Suppressor macrophage (primary cell): Measurements from ENCODE around the gene EXOC3L1.

Experiments
- DNase-seq, 4 experiments: peaks; one replicate each; pipeline ENCODE4 v3.0.0-alpha.2; 2020 to 2022

Gene EXOC3L1

DNA sequence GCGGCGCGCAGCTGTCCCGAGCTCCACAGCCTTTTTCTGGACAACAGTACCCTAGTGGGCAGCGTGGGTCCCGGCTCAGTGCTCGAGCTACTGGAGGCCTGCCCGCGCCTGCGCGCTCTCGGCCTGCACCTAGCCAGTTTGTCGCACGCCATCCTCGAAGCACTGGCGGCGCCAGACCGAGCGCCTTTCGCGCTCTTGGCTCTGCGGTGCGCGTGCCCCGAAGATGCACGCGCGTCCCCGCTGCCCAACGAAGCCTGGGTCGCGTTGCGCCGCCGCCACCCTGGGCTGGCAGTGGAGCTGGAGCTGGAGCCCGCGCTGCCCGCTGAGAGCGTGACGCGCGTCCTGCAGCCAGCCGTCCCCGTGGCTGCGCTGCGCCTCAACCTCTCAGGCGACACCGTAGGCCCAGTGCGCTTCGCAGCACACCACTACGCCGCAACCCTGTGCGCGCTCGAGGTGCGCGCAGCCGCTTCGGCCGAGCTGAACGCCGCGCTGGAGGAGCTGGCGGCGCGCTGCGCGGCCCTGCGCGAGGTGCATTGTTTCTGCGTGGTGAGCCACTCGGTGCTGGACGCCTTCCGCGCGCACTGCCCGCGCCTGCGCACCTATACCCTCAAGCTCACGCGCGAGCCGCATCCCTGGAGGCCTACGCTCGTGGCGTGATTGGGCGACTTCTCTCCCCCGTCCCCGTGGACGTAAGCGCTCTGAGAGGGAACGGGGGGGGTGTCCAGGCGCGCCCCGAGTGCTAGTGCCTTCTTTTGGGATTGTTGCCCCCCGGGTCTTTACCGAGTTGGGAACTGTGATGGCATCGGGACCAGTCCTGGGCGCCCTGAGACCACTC is 26.6 kb downstream of the EXOC3L1 start:
- peak in 3 of 4 experiments; percentile 50 to 71 (median 60) for DNase-seq

DNA sequence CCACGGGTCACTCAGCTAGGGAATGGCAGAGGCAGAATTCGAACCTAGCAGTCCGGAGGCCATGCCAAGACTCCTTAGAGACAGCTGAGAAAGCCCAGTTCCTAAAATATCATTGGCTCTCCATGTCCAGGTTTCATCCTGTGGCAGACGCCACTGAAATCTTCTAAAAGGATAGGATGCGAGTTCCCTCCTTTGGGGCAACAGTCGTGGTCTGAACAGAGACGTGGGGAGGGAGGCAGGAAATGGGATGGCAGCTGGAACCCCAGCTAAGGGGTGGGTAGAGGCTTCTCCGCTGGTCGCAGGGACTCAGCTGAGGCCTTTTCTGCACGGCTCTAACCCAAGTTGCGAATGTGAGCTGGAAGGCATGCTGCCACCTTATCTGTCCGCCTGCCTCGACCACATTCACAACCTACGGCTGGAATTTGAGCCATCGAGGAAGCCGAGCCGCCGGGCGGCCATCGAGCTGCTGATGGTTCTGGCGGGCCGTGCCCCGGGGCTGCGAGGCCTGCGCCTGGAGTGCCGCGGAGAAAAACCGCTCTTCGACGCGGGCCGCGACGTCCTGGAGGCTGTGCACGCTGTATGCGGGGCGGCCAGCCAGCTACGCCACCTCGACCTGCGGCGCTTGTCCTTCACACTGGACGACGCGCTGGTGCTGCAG is 27.3 kb downstream of the EXOC3L1 start:
- DNase-seq, result peak in 3 of 4 experiments; percentile 51 to 56 (median 52)

DNA sequence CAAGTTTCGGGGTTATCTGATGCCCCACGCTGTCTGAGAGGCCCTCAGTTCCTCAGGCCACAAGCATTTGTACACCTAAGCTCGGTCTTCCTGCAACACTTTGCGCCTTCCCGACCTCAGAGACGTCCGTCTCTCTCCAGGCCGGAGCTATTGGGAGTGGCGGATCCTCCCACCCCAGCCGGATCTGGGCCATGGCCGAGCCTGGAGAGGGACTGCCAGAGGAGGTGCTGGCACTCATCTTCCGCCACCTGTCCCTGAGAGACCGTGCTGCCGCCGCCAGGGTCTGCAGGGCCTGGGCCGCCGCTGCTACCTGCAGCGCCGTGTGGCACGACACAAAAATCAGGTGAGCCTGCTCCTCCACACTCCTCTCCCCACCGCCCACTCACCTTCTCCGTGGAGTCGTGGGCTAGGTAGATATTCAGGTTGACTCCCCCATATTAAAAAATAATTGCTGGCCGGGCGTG is 28.3 kb downstream of the EXOC3L1 start:
- DNase-seq, result no peak

DNA sequence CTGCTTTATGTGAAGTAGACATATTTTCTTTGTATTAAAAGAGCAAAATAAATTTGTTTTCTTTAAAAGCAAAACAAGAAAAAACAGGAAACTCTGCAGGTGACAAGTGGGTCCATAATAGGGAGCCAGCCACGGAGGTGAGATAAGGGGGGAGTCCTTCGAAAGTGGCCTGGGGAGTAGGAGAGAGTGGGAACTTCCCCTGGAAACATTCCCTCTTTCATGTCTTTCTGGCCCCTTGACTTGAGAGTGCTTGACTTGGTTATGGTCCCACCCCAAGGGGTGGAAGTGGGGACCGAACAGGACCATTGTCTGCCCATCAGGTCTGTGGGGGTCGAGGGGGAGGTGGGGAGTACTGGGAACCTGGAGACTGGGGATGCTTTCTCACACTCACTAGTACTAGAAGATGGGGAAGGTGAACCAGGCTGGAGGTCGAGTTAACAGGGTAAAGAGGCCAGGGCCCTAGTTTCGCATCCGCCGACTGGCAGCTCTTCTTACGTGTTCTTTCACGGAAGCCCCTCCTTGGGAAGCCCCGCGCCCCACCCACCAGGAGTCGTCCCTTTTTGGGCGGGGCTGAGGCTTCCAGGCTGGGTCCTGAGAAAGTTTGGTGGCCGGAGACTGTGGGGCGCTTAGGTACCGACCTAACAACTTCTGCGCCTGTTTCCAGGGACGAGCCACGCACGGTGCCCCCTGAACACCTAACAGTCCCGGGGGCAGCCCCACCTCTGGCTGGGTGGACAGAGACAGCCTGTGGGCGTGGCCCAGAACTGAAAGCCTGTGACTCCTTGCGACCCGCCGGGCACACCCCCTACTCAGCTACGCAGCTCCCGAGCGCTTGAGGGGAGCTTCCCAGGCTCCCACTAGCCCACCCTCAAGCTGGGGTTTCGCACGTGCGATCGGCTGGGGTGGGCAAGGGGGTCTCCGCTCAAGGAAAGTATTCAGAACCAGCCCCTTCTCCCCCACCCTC is 31.0 kb downstream of the EXOC3L1 start:
- DNase-seq, result peak; percentile 42 to 77 (median 68)

DNA sequence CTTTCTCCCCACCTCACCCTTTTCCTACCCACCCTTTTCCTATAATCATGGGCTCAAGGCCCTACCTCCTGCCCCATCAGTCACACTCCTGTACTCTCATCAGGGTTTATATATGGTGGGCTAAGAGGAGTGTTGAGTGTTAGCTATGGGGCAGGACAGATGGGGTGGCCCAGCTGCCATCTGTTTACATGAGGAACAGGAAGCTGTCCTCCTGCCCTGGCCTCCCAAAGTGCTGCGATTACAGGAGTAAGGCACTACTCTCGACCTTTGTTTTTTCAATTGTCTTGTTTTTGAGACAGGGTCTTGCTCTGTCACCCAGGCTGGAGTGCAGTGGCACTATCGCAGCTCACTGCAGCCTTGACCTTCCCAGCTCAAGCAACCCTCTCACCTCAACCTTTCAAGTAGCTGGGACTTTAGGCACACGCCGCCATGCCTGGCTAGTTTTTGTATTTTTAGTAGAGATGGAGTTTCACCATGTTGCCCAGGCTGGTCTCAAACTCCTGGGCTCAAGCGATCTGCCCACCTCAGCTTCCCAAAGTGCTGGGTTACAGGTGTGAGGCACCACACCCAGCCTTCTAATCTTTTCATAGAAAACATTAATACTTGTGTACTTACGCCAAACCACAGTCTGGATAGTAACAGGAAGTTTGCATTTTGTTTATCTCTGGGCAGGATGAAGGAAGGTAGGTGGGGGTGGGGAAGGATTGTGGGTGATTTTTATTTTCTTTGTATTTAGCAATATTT is 31.9 kb downstream of the EXOC3L1 start:
- no peak for DNase-seq

DNA sequence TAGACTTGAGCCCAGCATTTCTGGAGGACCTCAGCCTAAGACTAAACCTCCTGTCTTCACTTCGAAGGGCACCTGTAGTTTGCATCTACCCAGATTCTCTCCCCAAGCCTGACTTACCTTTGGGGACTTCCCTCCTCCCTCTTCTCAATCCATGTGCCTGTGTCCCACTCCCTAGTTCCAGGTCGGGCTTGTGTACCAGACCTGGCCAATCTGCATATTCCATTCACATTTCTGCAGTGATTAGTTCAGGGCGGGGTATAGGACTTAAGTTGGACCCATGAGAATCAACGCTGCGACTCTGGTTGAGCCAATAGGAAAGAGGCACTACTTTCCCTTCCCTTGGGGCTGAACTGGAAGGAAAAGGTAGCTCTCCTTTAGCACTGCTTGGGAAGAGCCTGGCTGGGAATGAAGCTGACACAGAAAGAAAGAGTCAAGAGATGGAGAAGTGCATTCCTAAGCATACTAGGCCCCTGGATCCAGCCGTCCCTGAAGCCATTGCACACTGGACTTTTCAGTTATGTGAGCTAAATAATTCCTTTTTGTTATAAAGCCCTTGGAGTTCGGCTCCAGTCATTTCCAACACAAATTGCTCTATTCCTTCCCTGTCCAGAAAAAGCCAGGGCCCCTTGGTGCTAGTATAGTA is 32.7 kb downstream of the EXOC3L1 start:
- DNase-seq, result no peak

DNA sequence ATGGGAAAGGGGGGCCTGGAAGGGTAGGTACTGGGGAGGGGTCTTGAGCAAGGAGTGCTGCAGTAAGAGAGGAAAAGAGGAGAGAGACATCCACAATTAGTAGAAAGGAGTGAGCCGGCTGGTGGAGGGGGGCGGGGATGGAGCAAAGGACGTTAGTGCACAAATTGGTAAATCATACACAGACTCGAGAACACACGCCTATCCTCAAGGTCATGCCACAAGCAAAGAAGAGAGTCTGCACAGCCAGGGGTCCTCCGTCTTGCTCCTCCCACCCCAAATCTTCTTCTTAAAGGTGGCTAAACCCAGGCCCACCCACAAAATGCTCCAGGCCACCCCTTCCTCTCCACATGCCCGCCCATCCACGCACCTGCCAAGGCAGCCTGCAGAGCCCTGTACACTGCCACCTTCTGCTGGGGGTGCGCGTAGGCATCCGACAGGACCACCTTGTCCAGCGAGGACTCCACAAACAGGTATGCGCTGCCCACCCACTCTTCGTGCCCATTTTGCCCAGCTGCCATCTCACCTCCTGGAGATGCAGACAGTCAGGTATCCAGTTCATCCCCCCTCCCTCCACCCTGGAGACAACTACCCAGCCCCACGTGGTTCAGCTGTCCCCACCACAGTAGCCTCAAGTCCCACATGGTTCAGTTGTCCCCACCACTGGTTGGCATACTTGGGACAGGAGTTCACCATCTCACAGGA is 33.6 kb downstream of the EXOC3L1 start:
- no peak for DNase-seq

DNA sequence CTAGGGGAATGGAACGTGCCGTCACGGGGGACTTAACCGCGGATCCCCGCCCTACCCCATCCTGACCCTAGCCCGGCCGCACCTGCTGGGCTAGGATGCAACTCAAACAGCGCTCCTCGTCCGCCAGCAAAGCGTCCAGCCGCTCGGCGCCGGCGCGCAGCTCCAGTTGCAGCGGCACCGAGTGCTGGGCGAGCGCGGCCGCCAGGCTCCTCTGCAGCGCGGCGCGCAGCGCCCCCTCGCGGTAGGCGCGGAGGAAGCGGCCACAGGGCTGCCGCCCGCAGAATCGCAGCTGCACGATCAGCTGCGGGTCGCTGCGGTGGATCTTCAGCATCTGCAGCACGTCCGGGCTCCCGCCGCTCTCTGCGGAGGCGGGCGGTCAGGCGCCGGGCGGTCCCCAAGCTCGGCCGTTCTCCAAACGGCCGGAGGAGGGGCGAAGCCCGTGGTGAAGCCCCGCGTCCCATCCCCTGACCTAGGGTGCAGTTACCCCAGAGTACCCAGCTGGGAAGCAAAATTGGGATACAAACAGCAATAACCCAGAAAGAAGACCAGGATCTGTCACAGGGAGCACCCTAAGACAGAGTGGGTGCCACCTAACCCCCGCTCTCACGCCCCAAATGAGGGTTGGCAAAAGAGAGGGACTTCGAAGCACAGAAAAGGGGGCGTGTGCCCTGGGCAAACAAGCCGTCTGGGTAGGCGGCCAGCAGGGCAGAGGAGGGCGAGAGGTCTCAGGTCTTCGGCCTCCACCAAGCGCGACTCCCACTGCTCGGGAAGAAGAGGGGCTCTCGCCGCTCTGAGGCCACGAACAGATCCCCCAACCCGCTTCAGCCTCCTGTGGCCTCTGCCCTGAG is 34.4 kb downstream of the EXOC3L1 start:
- peak; percentile 82 to 94 (median 90) for DNase-seq

DNA sequence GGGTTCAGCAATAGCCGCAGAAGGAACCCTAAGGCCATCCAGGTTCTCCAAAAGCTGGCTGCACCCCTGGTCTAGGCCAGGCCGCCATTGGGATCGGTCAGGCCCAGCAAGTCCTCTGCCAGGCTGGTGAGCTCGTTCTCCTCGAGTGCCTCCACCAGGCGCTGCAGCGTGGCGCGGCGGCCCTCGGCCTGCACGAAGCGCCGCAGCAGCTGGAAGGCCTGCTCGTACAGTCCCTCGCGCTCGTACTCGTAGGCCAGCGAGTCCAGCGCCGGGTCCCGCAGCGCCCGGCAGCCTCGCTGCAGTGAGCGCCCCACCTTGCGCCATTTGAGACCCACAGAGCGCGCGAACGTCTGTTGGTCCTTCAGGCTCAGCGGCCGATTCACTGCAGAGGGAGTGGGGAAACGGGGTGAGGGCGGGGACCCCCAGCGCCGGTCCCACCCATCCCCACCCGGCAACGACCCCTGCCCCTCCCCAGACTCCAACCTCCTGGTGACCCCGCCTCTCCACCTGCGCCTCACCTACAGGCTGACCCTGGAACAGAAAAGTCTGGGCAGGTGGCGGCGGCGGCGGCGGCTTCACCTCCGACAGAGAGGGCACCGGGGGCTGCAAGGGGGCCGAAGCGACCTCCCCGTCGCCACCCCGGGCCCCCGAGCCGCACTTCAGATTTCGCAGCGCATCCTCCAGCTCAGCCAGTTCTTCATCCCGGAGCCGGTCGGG is 35.2 kb downstream of the EXOC3L1 start:
- DNase-seq, result no peak

DNA sequence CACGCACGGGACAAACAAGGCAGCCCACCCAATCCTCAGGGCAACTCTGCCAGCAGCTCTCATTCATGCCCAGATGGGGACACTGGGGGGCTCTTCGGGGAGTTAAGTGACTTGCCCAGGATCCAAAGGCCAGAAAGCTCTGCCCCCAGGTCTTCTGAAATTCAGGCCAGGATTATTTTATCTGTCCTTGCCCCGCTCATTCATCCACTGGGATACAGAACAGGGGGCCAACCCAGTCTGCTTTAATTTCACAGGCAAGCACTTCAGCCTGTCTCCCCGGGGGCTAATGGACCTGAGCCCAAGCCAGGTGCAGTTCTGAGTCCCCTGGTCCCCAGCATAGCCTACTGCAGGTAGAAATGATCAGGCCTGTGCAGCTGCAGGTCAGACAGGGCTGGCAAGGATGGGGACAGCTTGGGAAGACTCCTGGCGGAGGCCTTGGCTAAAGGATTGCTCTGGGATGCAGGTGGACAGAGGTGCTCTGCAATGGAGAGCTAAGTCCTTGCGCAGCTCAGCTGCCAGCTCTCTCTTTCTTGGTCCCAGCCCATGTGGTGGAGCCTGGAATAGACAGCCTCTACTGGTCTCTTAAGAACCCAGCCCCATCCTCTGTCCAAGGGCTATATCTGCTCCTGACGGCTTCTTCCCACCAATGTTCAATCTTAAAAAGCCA is 38.4 kb downstream of the EXOC3L1 start:
- peak in 1 of 4 experiments; percentile 17 for DNase-seq

DNA sequence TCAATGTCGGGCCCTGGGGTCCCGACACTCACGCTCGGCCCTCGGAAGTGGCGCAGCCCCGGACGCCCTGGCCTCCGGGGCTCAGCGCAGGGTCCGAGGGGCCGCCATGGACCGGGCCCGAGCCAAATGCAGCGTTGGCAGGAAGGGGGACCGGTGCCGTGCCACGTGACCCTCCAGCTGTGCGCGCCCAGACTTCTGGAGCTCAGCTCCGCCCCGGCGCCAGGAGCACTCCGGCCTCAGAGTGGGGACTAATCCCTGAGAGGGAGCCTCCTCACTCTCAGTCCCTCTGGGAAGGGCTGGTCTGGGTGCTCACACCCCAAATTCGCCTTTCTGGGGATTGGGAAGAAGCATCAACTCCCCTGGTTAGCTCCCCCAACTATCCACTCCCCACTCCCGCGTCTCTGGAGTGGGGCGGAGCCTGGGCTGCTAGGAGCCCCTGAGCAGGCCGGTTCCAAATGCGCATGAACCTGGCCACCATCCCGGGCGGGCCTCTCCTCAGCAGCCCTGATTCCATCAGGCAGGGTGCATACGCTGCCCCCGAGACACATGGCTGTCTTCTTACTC is 39.0 kb downstream of the EXOC3L1 start, which contains the start of gene B3GNT9:
TSS of gene B3GNT9 (minus strand) at position 166 of the 564 bp plus-strand sequence. CDS start 513 bp downstream, outside the sequence.
- peak in 3 of 4 experiments; percentile 38 to 53 (median 43) for DNase-seq

DNA sequence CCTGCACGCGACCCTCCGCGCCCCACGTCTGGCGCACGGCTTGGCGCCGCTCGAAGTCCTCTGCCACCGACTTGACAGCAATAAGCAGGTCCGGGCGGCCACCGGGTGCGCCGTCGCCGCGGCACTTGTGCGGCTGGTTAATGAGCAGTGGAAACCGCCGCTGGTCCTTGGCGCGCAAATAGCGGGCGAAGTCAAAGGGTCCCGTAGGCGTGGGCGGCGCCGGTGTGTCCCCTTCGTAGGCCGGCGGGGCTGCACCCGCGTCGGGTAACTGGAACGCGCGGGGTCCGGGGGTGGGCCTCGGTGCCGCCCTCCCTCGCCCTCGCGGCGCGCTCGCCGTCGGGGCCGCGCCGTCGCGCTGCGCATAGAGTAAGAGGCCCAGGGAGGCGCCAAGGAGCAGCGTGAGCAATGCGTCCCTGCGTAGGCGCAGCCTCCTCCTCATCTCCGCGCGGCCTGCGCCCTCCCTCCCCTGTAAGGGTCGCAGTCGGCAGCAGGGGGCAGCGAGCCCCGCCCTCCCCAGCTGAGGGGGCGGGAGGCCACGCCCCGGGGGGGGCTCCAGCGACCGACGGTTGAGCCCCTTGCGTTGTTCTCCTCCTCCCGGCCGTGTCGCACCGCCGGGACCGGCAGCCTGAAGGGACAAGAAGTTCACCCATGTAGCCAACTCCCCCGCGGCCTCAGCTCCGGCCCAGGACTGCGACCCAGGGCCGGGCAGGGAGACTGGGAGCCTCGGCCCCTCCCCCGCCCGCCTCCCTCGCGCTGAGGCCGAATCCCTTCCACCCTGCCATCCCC is 39.7 kb downstream of the EXOC3L1 start:
- peak in 3 of 4 experiments; percentile 45 to 70 (median 61) for DNase-seq

DNA sequence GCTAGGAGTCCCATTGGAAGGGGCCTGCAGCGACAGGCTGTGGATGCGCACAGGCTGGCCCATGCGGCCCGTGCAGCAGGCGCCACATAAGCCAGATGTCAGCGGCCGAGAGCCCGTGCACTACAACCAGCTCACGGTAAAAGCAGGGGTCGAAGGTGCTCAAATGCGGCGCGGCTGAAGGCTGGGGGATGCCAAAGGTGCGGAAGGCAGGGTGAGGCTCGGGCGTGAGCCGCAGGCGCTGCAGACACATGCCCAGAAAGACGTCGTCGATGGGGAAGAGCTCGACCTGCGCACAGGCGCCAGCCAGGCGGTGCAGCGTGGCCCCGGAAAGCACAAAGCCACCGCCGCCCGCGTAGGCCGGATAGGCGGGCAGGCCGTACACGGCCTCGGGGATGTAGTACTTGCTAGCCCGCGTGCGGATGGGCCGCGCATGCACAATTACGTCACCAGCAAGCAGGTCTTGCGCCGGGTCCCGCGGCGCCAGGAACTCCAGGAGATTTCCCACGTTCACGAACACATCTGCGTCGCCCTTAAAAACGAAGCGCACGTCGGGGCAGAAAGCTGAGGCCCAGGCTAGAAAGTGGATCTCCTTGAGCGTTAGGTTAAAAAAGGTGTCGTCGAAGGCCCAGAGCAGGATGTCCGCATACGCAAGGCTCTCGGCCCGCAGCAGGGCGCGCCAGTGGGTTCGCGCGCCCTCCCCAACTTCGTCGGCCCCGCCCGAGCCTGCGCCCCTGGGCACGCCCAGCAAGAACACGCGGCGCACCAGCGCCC is 40.5 kb downstream of the EXOC3L1 start:
- no peak for DNase-seq

DNA sequence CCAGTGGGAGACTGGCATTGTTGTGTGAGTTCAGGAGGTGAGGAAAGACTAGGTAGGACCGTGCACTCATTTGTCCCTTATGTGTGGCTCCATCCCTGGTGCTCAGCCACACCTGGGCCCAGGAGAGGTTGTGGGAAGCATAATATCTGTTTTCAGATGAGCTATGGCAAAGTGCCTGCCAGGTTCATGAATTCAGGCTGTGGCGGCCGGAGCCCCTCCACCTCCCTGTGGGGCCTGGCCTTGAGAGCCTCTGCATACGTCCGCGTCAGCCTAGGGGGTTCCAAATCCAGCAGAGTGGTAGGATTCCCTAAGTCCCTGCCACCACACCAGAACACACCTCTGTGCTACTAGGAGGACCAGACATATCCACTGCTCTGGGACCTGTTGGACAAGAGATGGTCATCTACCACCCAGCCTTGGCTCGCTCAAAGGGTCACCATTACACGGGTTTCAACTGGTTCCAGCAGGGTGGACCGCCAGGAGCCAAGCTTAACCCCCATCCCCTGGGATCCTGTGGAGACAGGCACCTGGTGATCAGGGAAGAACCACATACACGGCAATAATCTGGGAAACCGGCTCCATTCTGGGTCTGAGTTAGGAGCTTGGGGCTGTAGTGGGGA is 41.2 kb downstream of the EXOC3L1 start:
- DNase-seq, result no peak

DNA sequence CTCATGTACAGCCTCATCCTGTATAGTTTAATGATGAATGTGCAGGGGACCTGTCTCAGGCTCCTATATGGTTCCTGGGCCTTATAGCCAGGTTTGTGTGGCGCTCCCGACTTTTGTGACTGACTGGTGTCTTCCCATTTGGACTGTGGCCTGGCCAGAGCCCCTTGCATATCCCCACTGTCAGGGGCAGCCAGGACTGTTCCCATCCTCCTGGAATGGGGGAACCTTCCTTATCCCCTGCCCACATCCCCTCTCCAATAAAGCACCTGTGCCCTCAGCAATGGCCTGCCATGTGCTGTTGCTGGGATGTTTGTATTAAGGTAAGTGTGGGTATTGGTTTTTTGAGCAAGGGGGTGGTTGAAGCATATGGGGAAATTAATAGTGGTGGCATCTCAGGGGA is 41.7 kb downstream of the EXOC3L1 start:
- no peak for DNase-seq
